ENCODE measurements around the gene RASSF10.

GRCh38 chr11:13029872-13030271, 20.8 kb downstream of the RASSF10 start:
- TF ChIP-seq EP300 (IDR thresholded peaks at IDR 0.05) (no peak), CTCF (IDR thresholded peaks at IDR 0.05) (no peak)
